ENCODE results near the gene TEAD1.

Gene TEAD1

DNA sequence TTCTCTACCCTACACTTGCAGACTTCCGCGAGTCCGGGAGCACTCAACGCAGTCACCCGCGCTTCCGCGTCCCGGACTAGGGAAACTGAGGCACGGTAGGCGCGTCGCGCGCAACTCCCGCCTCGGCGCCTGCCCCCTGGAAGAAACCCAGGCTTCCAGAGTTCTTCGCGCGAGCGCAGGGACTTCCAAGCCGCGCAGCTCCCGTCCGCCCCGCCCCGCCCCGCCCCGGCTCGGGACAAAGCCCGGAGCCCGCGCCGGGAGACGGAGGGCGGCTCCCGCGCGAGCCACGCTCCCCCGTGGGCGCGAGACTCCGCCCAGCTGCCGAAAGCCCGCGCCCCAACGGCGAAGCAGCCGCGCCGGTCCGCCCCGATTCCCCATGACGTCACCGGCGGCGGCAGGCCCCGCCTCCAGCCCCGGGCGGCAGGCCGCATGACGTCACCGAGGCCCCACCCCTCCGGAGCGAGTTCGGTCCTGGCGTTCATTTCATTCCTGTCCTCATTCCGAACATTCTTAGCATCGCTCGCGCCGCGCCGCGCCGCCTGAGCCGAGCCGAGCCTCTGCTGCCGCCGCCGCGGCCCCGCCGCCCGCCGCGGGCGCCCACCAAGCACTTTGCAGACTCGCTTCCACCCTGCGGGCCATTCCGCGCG lies at the start of gene TEAD1:
TSS of gene TEAD1 (plus strand) at position 498 of the 647 bp plus-strand sequence.
- peak; percentile 89 for DNase-seq

DNA sequence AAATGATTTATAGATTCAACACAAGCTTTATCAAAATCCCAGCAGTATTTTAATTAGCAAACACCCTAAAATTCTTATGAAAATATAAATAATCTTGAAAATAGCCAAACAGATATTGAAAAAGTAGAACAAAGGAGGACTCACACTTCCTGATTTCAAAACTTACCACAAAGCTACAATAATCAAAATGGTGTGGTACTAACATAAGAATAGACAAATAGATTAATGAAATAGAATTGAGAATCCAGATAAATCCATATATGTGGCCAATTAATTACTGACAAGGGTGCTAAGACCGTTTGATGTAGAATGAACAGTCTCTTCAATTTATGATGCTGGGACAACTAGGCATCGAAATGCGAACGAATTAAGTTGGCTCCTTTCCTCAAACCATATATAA lies 49.6 kb upstream of the TEAD1 start:
- no peak for DNase-seq

DNA sequence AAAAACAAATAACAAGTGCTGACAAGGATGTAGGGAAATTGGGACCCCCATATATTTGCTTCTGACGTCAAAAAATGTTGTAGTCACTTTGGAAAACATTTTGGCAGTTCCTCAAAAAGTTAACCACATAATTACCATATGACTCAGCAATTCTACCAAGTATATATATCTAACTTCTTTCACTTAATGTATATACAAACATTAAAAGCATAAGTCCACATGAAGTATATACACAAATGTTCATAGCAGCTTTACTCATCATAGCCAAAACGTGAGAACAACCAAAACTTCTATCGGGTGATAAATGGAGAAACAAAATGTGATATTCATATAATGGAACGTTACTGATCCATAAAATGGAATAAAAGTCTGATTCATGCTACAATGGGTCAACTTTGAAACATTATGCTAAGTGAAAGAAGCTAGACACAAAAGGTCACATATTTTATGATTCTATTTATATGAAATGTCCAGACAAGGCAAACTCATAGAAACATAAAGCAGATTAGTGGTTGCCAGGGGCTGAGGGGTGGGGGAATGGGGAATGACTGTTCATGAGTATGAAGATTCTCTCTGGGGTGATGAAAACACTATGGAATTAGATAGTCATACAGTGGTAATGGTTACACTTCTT lies 48.7 kb upstream of the TEAD1 start:
- DNase-seq = no peak

DNA sequence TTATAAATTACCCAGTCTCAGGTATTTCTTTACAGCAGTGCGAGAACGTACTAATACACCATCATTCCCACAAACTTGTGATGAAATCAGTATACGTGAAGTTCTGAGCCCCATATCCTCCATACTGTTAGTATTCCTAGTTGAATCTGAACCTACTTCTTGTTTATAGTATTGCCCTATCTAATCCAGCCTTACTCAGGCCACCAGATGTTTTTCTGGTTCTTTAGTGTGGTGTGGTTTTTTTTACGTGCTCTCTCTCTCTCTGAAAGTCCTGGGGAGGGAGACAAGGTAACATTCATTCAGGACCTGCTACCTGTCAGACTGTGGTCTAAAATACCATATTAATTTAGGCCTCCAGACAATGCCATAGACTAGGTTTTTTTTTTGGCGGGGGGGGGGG lies 47.6 kb upstream of the TEAD1 start:
- no peak for DNase-seq

DNA sequence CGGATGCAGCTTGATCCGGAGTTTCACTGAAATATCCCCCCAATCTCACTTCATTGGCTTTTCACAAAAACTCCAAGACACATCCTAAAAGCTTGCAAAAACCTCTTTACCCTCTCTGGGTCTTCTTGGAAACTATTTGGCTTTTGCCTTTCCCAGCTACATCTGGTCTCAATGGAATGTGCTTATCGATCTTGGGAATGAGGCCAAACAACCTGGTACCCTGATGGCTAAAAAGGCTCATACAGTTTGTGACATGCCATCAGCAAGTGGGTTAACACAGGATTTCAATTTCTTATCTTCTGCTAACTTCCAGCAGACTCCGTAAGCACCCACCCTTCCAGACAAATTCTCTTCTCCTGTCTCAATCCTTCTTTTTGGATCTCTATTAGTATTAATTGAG lies 45.9 kb upstream of the TEAD1 start:
- no peak for DNase-seq

DNA sequence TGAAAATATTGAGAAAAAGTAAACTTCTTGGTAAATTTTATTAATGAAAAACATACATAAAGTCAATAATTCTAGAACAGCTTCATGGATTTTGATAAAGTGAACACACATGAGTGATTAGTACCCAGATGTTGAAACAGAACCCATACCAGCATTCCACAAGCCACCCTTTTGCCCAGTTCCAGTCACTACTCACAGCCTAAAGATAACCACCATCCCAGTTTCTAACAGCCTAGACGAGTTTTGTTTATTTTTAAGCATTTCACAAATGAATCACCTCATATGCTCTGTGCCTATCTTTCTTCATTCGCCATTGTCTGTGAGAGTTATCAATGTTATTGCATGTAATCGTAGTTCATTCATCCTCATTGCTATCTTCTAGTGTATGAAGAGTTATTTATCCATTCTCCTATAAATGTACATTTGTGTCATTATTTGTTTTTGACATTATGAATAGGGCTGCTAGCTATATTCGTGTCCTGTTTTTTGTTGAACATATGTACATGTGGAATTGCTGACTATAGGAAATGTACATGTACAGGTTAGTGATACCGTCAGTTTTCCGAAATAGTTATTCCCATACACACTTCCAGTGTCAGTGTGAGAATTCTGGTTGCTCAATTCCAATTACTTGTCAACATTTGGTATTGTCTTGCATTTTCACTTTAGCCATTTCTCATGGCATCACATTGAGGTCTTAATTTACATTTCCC lies 44.5 kb upstream of the TEAD1 start:
- DNase-seq = no peak

DNA sequence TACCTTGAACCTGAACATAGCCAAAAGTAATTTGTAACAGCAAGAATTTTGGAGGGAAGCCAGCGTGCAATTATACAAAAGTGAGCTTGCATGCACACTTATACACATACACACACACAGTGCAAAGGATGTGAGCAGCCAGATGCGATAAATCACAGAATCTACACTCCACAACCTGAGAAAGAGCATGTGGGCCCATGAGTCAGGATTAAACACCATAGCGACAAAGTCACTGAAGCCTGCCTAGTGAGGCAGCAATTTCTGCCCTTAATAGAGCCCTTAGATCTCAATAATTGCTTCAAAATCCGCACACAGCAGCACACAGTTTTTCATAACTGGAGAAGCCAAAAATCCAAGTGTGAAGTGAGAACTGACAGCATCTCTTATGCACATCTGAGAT lies 42.6 kb upstream of the TEAD1 start:
- DNase-seq = no peak

DNA sequence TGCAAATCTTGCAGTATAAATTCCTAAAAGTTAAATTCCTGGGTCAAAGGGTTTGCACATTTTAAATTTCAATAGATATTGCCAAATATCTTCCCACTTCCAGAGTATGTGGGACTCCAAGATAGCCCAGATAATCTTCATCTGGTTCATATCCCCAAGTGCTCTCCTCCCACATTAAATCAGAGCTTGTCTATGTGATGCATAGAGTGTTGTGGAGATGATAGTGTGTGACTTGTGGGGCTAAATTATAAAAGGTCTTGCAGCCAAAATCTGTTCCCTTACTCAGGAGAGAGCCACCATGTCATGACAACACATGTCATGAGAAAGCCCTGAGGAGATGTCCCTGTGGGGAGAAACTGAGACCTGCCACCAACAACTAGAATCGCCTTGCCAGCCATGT lies 39.9 kb upstream of the TEAD1 start:
- DNase-seq = no peak

DNA sequence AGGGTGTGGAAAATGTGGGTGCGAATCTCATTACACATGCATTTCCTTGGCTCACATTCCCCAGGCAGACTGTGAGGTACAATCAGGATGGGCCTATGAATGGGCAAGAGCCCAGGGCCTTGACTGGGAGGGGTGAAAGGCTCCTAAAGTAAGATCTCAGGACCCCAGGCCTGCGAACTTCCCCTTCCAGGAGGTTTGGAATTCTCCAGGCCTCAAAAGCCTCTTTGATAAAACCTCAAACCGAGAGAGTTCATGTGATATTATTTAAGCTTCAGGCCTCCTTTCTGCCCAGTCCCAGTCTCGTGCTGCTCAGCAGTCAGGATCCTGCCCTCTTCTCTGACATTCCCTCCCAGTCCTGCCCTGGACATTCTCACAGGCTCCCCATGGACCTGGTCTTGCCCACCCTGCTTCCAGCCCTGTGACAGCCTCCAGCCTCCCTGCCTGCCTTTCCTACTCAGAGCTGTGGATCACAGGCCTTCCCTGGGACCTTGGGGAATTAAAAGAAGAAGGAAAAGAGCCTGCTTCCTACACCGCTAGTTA lies 37.3 kb upstream of the TEAD1 start:
- no peak for DNase-seq

DNA sequence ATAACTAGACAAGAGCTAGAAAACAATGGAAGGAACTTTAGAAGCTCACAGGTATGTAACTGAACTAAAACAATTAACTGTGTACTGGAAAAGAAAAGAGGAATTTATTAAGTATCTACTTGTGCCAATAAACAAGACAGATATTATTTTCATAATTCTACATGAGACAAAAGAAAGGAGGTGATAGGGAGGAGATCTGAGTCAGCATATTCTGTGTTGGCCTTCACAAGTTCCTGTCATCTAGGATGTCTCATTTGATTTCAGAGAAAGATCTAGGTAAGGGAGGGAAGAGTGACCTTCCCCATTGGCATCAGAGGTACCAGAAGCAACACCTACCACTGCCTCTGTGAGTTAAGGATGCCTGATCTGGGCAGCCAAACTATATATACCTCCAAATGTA lies 34.8 kb upstream of the TEAD1 start:
- no peak for DNase-seq

DNA sequence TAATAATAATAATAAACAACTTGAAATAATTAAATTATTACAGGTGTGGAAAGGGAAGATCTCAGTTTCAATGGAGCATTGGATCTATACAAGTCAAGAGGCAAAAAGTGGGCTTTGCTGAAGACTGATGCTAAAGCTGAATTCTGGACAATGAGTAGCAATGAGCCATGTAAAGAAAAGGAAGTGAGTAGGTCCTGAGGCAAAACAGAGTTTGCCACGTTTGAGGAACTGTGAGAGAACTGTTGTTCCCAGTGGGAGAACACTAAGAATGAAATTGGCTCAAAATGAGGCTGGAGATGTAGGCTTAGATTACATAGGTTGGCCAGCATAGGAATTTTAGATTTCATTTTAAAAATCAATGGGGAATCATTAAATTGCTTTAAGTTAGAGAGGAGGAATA lies 33.9 kb upstream of the TEAD1 start:
- DNase-seq = no peak

DNA sequence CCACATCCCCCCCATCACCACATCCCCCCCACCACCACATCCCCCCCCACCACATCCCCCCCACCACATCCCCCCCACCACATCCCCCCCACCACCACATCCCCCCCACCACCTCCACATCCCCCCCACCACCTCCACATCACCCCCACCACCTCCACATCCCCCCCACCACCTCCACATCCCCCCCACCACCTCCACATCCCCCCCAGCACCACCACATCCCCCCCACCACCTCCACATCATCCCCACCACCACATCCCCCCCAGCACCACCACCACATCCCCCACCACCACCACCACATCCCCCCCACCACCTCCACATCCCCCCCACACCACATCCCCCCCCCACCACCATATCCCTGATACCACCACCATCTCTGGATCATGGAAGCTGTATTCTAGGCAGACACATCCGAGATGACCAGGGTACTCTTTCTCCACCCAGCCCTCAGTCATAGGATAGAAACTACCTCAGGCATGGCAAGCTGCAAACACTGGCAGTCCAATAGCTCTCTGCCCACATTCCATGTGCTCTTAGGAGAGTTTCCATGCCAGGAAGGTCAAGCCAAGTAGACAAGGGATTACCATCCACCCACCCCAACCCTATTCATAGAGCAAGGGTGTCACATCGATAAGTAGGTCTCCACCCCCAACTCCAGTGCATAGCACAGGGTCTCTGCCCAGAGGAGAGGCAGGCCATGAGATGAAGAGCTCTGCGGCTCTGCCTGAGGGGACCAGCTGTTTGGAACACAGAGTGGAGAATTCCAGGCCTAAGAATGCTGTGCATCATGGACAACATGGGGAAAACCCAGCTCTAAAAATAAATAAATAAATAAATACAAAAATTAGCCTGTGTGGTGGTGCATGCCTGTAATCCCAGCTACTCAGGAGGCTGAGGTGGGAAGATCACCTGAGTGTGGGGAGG lies 33.0 kb upstream of the TEAD1 start:
- DNase-seq = no peak

DNA sequence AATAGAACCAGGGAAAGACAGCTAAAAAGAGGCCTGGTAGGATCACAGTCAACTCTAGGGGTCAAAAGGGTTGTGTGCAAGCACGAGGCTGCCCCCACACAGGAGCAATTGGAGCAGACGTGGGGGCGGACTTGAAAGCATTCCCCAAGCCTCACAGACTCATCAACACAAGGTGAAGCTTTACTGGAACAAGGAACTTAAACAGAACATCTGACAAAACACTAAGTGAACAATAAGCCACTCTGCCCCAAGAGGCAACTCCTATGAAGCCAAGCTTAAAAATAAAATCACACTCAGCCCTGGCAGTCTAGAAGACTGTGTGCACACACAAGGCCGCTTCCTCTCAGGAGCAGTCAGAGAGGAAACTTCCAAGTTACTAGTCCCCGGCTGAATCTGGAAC lies 32.2 kb upstream of the TEAD1 start:
- DNase-seq = no peak

DNA sequence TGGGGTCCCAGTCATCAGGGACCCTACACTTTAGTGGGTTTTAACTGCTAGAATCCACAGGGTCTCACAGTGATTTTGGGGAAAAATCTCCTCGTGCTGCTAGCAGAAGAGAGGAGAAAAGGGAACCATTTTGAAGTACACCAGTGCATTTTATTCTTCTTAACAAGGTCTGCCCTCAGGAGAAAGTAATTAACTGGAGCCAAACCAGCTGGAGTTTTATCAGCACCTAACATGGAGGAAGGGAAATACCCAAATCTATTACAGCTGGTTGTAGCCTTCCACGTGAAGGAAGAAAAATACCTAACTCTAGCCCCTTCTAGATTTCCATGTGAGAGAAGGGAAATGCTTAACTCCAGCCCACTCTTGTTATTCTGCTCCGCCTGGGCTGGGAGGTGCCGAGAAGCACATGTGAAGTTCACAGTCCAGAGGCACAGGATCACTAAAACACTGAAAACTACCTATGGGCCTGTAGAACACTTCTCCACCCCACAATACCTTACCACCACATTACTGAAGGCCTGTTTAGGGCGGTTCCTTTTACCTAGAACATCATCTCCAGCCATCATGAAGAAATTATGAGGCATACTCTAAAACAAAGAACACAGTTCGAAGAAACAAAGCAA lies 31.3 kb upstream of the TEAD1 start:
- DNase-seq = no peak

DNA sequence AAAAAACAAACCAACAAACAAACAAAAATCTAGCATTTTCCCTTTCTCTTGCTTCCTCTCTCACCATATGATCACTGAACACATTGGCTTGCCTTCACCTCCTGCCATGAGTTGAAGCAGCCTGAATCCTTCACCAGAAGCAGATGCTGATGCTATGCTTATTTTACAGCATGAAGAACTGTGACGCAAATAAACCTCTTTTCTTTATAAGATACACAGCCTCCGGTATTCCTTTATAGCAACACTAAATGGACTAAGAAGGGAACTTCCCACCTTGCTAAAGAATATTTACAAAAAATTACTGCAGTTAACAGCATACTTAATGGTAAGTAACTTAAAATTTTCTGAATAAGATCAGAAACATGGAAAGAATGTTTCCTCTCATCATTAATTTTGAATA lies 27.7 kb upstream of the TEAD1 start:
- DNase-seq = no peak

DNA sequence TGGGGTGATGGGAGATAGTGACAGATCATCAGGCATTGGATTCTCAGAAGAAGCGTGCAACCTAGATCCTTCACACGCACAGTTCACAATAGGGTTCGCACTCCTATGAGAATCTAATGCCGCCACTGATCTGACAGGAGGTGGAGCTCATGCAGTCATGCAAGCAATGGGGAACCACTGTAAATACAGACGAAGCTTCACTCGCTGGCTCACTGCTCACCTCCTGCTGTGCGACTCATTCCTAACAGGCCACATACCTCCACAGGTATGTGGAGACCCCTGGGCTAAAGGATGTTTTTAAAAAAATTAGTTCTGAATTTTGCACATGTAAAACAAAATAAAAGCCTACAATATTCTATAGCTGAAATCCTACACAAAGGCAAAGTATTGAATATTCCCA lies 20.5 kb upstream of the TEAD1 start:
- DNase-seq = no peak

DNA sequence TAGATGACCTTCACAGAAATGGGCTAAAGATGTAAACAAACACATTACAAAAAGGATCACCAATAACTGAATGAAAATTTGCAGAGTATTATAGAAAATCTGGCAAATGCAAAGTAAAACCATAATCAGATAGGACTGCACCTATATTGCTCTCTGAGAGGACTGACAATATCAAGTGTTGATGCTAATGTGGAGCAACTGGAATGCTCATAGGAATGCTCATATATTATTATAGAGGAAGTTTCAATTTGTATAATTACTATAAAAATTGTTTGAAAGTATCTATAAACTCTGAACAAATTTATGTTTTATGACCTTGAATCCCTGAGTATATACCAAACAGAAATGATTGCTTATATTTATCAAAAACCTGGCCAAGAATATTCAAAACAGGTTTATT lies 18.4 kb upstream of the TEAD1 start:
- DNase-seq = no peak

DNA sequence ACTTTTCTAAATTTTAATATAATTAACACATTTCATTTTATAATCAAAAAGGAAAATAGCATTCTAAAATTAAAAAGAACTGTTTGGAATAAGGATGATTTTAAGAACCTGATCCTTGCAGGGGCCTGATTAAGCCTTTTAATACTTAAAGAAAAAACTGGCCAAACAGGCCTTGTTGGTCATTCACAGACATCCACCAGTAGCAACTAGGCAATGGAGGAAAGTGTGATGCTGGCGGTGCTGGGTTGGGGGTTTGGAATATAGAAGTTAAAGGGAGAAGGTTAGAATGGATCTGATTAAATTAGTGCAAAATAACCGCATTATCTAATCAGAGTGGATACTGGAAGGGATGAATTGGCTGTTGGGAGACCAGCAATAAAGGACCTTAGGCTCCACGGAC lies 16.9 kb upstream of the TEAD1 start:
- DNase-seq = no peak

DNA sequence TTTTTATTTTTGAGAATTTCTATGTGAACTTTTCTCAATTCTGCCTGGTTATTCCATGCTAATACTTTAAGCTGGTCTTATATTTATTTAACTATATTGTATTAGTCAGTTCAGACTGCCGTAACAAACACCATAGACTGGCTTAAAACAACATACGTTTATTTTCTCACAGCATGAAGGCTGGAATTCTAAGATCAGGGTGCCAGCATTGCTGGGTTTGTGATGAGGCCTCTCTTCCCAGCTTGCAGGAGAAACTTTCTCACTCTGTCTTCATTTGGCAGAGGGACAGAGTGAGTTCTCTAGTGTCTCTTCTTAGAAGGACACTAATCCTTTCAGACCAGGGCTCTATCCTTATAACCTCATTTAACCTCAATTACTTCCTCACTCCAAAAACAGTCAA lies 16.2 kb upstream of the TEAD1 start:
- no peak for DNase-seq

DNA sequence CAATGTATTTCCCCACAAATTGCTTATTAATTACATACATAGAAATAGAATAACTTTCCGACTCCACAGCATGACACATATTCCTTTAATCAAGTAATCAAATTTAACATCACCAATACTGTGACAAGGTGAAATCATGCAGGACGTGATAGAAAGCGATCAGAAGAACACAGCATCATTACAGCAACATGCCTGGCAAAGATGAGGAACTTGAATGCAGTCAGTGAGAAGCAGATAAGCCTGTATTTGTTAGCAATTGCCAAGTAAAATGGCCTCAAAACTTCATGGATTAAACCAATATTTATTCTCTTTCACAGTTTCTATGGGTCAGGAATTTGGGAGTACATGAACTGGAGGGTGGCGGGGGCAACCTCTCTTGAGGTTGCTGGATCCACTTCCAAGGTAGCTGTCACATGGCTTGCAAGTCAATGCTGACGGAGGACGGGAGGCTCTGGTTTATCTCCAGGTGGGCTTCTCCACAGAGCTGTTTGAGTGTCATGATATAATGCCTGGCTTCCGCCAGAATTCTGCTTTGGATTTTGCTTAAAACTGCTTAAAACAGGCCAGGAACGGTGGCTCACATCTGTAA lies 12.0 kb upstream of the TEAD1 start:
- DNase-seq = no peak

DNA sequence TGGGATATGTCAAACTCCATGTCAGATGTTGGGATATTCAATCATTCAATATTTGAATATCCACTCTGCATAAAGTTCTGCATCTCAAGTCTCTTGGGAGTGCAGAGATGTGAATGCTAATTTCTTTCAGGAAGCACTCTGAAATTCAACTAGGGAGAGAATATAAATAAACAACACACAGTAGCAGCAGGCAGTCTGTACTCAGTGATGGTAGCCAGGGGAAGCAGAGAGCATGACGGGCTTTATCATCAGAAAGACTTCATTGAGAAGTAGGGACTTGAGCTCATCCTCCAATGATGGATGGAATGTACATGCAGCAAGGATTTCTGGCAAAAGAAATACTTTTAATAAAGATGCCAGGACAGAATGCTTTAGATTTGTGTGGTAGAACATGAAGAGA lies 9.8 kb upstream of the TEAD1 start:
- no peak for DNase-seq

DNA sequence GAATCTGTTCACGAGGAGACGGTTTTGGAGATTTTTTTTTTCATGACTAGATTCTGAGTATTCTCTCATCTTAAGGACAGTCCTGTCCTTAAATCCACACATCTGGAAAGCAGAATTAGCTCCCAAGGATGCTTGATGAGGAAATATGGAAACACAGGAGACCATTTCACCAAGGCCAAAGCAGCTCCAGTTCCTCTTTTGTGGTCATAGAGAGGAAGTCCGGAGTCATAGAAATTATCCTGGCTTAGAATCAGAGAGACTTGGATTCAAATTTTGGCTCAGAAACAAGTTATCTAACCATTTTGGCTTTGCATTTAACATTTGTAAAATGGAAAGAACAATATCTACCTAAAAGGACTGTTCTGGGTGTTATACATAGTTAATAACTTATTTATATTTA lies 7.3 kb upstream of the TEAD1 start:
- no peak for DNase-seq

All from NCI-H1436 (cell line).